Hepatocyte (in vitro differentiated cells): ENCODE results near the gene CCDC102B.

Experiments
- CTCF ChIP-seq: fragments of 200-600 bp; sonication (generic); IDR thresholded peaks from 2 replicates; pipeline ENCODE4 v1.5.1; 2016; ENCODE audit warnings: antibody characterized with exemption, mild to moderate bottlenecking; ENCODE audit not compliant: poor library complexity
- EZH2 ChIP-seq: fragments of 200-600 bp; sonication (generic); IDR thresholded peaks from 2 replicates; pipeline ENCODE4 v1.6.1; 2016; ENCODE audit warnings: antibody characterized with exemption, mild to moderate bottlenecking, borderline replicate concordance

- TF ChIP-seq CTCF (no peak), EZH2 (no peak)
Observed at GRCh38 chr18:68965817-68966216, 167.9 kb downstream of the CCDC102B start.
